IMR-90 (cell line): ENCODE results near the gene C7. TPM values are rescaled to one million over a fixed set of nuclear protein-coding genes. Genes with fewer than 3 reads are reported as not detected.
"Not testable (repeated sequence)": the region's sequence is repeated elsewhere in the genome, so short reads cannot be mapped to it uniquely, and the experiment has no call there.

ENCODE experiments used
- ATAC-seq: fragments of 200-7000 bp; cut with Tn5 transposase; 2 replicates; pipeline ENCODE4 v1.9.1; 2020; ENCODE audit warnings: low read depth, mild to moderate bottlenecking, moderate library complexity
- BruUV-seq: library from RNA; stranded (reverse); fragments of 400-500 nt; replicated peaks from 2 replicates; lab custom pipeline; 2021; lab: Mats Ljungman, UMichigan
- CTCF ChIA-PET: fragments of 300-600 bp; formaldehyde crosslinking; extraction: SDS; loops from one replicate; lab custom pipeline; 2021; ENCODE audit warnings: antibody characterized with exemption; lab: Yijun Ruan, JAX
- POLR2A ChIA-PET: fragments of 300-600 bp; sonication (Branson Sonifier 250); formaldehyde crosslinking; loops from one replicate; lab custom pipeline; 2022; ENCODE audit warnings: antibody characterized with exemption; ENCODE audit not compliant: unreplicated experiment; lab: Charles Lee
- DNase-seq: peaks from one replicate; pipeline ENCODE4 v3.0.0; 2013
- H2AFZ ChIP-seq: replicated peaks from 2 replicates; pipeline ENCODE3; 2013; ENCODE audit warnings: low read length, mild to moderate bottlenecking; ENCODE audit not compliant: poor library complexity
- H2AK5ac ChIP-seq: 2 replicates; pipeline ENCODE4 v1.6.1; 2013; ENCODE audit warnings: low read depth, low read length, inconsistent platforms
- H2AK9ac ChIP-seq: replicated peaks from 2 replicates; pipeline ENCODE3; 2013; ENCODE audit warnings: mild to moderate bottlenecking, low read depth, low read length, moderate library complexity; ENCODE audit not compliant: poor library complexity
- H2BK120ac ChIP-seq: 2 replicates; pipeline ENCODE4 v1.6.1; 2013; ENCODE audit warnings: low read depth, low read length, inconsistent platforms
- H2BK15ac ChIP-seq: 3 replicates; pipeline ENCODE4 v1.6.1; 2013; ENCODE audit warnings: low read depth, low read length, inconsistent platforms
- H2BK20ac ChIP-seq: 2 replicates; pipeline ENCODE4 v1.6.1; 2013; ENCODE audit warnings: low read depth, mild to moderate bottlenecking, inconsistent platforms, low read length, moderate library complexity
- H2BK5ac ChIP-seq: 2 replicates; pipeline ENCODE4 v1.6.1; 2013; ENCODE audit warnings: mild to moderate bottlenecking, low read depth, low read length, inconsistent platforms; ENCODE audit not compliant: poor library complexity, severe bottlenecking
- H3K14ac ChIP-seq: replicated peaks from 2 replicates; pipeline ENCODE4 v1.6.1; 2013; ENCODE audit warnings: low read depth, low read length, inconsistent platforms
- H3K18ac ChIP-seq: 2 replicates; pipeline ENCODE4 v1.6.1; 2013; ENCODE audit warnings: low read depth, low read length, control low read depth
- H3K23ac ChIP-seq: 2 replicates; pipeline ENCODE4 v1.6.1; 2013; ENCODE audit warnings: low read depth, low read length, inconsistent platforms
- H3K27ac ChIP-seq: 2 replicates; pipeline ENCODE4 v1.5.1; 2013; ENCODE audit warnings: mild to moderate bottlenecking, control low read depth, low read length; ENCODE audit not compliant: insufficient read depth
- H3K27me3 ChIP-seq: 2 replicates; pipeline ENCODE4 v1.6.1; 2013; ENCODE audit warnings: low read length; ENCODE audit not compliant: control insufficient read depth, insufficient read depth
- H3K36me3 ChIP-seq: 2 replicates; pipeline ENCODE4 v1.6.1; 2013; ENCODE audit warnings: low read length, mixed read lengths; ENCODE audit not compliant: control insufficient read depth, insufficient read depth
- H3K4ac ChIP-seq: 2 replicates; pipeline ENCODE4 v1.6.1; 2013; ENCODE audit warnings: low read depth, low read length, inconsistent platforms
- H3K4me1 ChIP-seq: 2 replicates; pipeline ENCODE4 v1.6.1; 2013; ENCODE audit warnings: low read length, mixed read lengths; ENCODE audit not compliant: control insufficient read depth, insufficient read depth
- H3K4me2 ChIP-seq: 2 replicates; pipeline ENCODE4 v1.6.1; 2013; ENCODE audit warnings: low read depth, mild to moderate bottlenecking, control low read depth, low read length, moderate library complexity
- H3K4me3 ChIP-seq: 2 replicates; pipeline ENCODE4 v1.5.1; 2013; ENCODE audit warnings: low read depth, mild to moderate bottlenecking, control low read depth, low read length, moderate library complexity; ENCODE audit not compliant: insufficient read depth
- H3K56ac ChIP-seq: 2 replicates; pipeline ENCODE4 v1.6.1; 2013; ENCODE audit warnings: low read length, inconsistent platforms; ENCODE audit not compliant: insufficient read depth; ENCODE audit errors: extremely low read depth
- H3K79me1 ChIP-seq, 2 experiments: 2 replicates each; pipeline ENCODE4 v1.6.1; 2013; ENCODE audit warnings: low read length in 2 of 2, inconsistent platforms in 1 of 2, low read depth in 1 of 2
- H3K9ac ChIP-seq: 2 replicates; pipeline ENCODE4 v1.6.1; 2013; ENCODE audit warnings: low read depth, low read length, control low read depth
- H3K9me1 ChIP-seq: 2 replicates; pipeline ENCODE4 v1.6.1; 2013; ENCODE audit warnings: low read length, inconsistent platforms; ENCODE audit not compliant: insufficient read depth
- H3K9me3 ChIP-seq: 2 replicates; pipeline ENCODE4 v1.6.1; 2013; ENCODE audit warnings: low read length; ENCODE audit not compliant: control insufficient read depth, insufficient read depth
- H4K20me1 ChIP-seq: 2 replicates; pipeline ENCODE4 v1.6.1; 2013; ENCODE audit warnings: low read length, inconsistent platforms; ENCODE audit not compliant: insufficient read depth
- H4K5ac ChIP-seq: 2 replicates; pipeline ENCODE4 v1.6.1; 2013; ENCODE audit warnings: mild to moderate bottlenecking, low read depth, low read length, control low read depth
- H4K8ac ChIP-seq, 2 experiments: 2 replicates each; pipeline ENCODE4 v1.6.1; 2013; ENCODE audit warnings: low read depth in 2 of 2, low read length in 2 of 2, control low read depth in 1 of 2, inconsistent platforms in 1 of 2
- H4K91ac ChIP-seq: 2 replicates; pipeline ENCODE4 v1.6.1; 2013; ENCODE audit warnings: low read depth, low read length, inconsistent platforms; ENCODE audit not compliant: insufficient read depth
- WGBS, 2 experiments: methylation state at CpG; one replicate each; pipeline versions ENCODE4 v1.1.5 to v1.1.7; 2013; ENCODE audit warnings: missing lambda C conversion rate in 2 of 2; ENCODE audit not compliant: insufficient read length in 1 of 2; ENCODE audit errors: extremely low coverage in 2 of 2; 5-methylcytosine and 5-hydroxymethylcytosine counted together
- dilution Hi-C: fragments of 300-500 bp; cut with HindIII; formaldehyde crosslinking; loops from one replicate; pipeline ENCODE4 v1.14.3; 2018; ENCODE audit warnings: low sequenced_read_pairs; ENCODE audit not compliant: unreplicated experiment
- in situ Hi-C: fragments of 300-500 bp; cut with MboI; formaldehyde crosslinking; loops from 3 replicates; pipeline ENCODE4 v1.14.3; 2019; ENCODE audit warnings: low sequenced_read_pairs, inconsistent platforms, mixed read lengths
- intact Hi-C: fragments of 100-400 bp; cut with micrococcal nuclease; formaldehyde crosslinking; loops from 2 replicates; pipeline ENCODE4 v1.10.0; 2022
- polyA plus RNA-seq, 3 experiments: library from polyadenylated mRNA; depleted of rRNA; stranded (reverse); fragments of >200 nt; gene quantifications; 2 replicates each; pipeline ENCODE4 v1.2.3, GENCODE V29; 2012; ENCODE audit warnings: low replicate concordance in 1 of 3
- total RNA-seq: library from RNA; depleted of rRNA; stranded (reverse); fragments of >200 nt; gene quantifications from 2 replicates; pipeline ENCODE4 v1.2.3, GENCODE V29; 2012

C7 gene
- total and polyA plus RNA-seq, 2 of the 4 experiments (the other 2 are of a cell fraction): 0.54 to 1.8 TPM

DNA sequence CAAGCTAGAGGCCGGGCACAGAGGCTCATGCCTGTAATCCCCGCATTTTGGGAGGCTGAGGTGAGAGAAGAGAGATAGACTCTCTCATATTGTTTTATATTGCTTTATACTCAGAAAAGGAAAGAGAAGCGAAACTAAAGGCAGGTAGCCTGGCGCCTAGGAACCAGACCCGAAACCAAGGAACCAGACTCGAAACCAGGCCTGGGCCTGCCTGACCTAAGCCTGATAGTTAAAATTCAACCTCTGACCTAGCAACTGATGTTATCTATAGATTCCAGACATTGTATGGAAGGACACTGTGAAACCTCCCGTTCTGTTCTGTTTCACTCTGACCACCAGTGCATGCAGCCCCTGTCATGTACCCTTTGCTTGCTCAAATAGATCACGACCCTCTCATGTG lies 37.0 kb upstream of the C7 start:
- POLR2A ChIA-PET, H3K14ac ChIP-seq, H3K36me3 ChIP-seq, H3K9ac ChIP-seq, H3K9me3 ChIP-seq, H3K4me3 ChIP-seq, H2AFZ ChIP-seq, H3K23ac ChIP-seq, H3K18ac ChIP-seq, H3K9me1 ChIP-seq, BruUV-seq, dilution Hi-C loops, H3K27ac ChIP-seq, H2BK20ac ChIP-seq, H2BK5ac ChIP-seq, H4K20me1 ChIP-seq, H4K8ac ChIP-seq, H3K56ac ChIP-seq, H4K5ac ChIP-seq, CTCF ChIA-PET, H3K4me1 ChIP-seq, H2BK120ac ChIP-seq, ATAC-seq, DNase-seq, H2BK15ac ChIP-seq, H4K91ac ChIP-seq, H3K4me2 ChIP-seq, H2AK5ac ChIP-seq, H3K4ac ChIP-seq, H3K79me1 ChIP-seq, H2AK9ac ChIP-seq, H3K27me3 ChIP-seq: not testable (repeated sequence)
- in situ Hi-C loops (loop anchor here (10.0 kb wide), 2 partner anchors 927 to 1287 kb away; no protein-coding TSS in a partner anchor), intact Hi-C loops (loop anchor here (10.0 kb wide), 1 partner anchor 1157 kb away; no protein-coding TSS in a partner anchor)
- 100% methylated on average over 1 of the region's 8 CpGs; no CpG with 5 or more reads in 1 of the 2 experiments for WGBS, 2 experiments
